NCI-H1436 treated with DMSO at 0.1 percent for 48 hours (cell line): ENCODE results near the gene CBLN4.

Experiments used
- DNase-seq: peaks from one replicate; lab custom pipeline; 2025; lab: John Stamatoyannopoulos, UW

CBLN4 gene

GRCh38 chr20:56005389-56005715 lies at the start of gene CBLN4:
Gene CBLN4 (minus strand): TSS chr20:56005519. CDS start chr20:56004171, 1,348 bp downstream.
- DNase-seq, result no peak

GRCh38 chr20:56043227-56043626 lies 37.9 kb upstream of the CBLN4 start:
- DNase-seq, result no peak

GRCh38 chr20:56032251-56032650 lies 26.9 kb upstream of the CBLN4 start:
- no peak for DNase-seq

GRCh38 chr20:56018716-56019115 lies 13.4 kb upstream of the CBLN4 start:
- no peak for DNase-seq

GRCh38 chr20:56018194-56018593 lies 12.9 kb upstream of the CBLN4 start:
- DNase-seq, result no peak

- DNase-seq, result no peak
Observed at GRCh38 chr20:56017560-56017959, 12.2 kb upstream of the CBLN4 start.

GRCh38 chr20:56014998-56015397 lies 9.7 kb upstream of the CBLN4 start:
- no peak for DNase-seq

GRCh38 chr20:56014151-56014550 lies 8.8 kb upstream of the CBLN4 start:
- DNase-seq, result no peak

GRCh38 chr20:56004611-56005388 lies 519 bp downstream of the CBLN4 start:
- no peak for DNase-seq

- DNase-seq, result no peak
Observed at GRCh38 chr20:56004007-56004406, 1.3 kb downstream of the CBLN4 start.

- no peak for DNase-seq
Observed at GRCh38 chr20:56002908-56003800, 2.2 kb downstream of the CBLN4 start.

GRCh38 chr20:56001890-56002289 lies 3.4 kb downstream of the CBLN4 start:
- DNase-seq, result no peak

- no peak for DNase-seq
Observed at GRCh38 chr20:56001106-56001785, 4.1 kb downstream of the CBLN4 start.

GRCh38 chr20:55978550-55978949 lies 26.8 kb downstream of the CBLN4 start:
- DNase-seq, result no peak

- no peak for DNase-seq
Observed at GRCh38 chr20:55977690-55978459, 27.4 kb downstream of the CBLN4 start.

GRCh38 chr20:55974491-55975202 lies 30.7 kb downstream of the CBLN4 start:
- DNase-seq, result no peak

GRCh38 chr20:55964790-55965189 lies 40.5 kb downstream of the CBLN4 start:
- DNase-seq, result no peak

GRCh38 chr20:55961376-55962330 lies 43.7 kb downstream of the CBLN4 start:
- DNase-seq, result no peak

GRCh38 chr20:55953201-55953600 lies 52.1 kb downstream of the CBLN4 start:
- DNase-seq, result no peak

- no peak for DNase-seq
Observed at GRCh38 chr20:55947701-55948100, 57.6 kb downstream of the CBLN4 start.
